HG03565 (cell line): ENCODE results near the gene DSC3.

ENCODE experiments used
- ATAC-seq: cut with Tn5 transposase; IDR thresholded peaks from one replicate; pipeline ENCODE4 v1.9.1; 2021; ENCODE audit warnings: mild to moderate bottlenecking, moderate library complexity; ENCODE audit not compliant: unreplicated experiment

Gene DSC3

DNA sequence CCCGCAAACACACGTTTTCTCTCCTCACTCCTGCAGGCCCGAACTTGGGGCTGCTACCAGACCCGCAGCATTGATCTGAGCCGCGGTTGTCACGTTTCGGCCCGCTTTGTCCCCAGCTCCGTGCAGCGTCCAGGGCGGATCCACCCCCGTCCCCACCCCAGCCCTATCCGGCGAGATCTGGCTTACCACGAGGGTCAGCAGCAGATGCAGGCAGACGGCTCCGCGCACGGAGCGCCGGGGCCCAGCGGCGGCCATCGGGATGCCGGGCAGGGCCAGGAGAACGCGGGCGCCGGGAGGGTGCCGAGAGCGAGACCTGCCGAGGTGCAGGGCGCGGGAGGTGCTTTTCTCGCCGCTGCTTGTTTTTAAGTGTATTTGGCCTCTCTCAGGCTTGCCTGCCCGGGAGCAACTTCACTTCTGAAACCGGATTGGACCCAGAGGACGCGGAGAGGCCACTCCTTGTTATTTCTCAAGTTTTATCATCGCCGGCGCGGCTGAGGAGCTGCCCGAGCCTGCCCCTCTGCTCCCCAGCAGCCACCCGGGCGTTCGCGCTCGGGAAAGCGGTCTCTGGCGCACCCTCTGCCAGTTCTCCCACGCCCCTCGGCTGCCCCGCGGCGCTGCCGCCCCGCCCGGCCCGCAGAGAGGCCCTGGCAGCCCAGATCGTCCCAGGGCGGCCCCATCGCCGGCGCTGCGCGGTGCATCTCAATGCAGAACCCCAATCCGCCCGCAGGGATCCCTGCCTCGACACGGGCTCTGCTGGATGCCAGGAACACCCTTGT lies at the start of gene DSC3:
TSS of gene DSC3 (minus strand) at position 337 of the 776 bp plus-strand sequence. CDS start at position 255, 82 bp downstream.
- ATAC-seq, result no peak

DNA sequence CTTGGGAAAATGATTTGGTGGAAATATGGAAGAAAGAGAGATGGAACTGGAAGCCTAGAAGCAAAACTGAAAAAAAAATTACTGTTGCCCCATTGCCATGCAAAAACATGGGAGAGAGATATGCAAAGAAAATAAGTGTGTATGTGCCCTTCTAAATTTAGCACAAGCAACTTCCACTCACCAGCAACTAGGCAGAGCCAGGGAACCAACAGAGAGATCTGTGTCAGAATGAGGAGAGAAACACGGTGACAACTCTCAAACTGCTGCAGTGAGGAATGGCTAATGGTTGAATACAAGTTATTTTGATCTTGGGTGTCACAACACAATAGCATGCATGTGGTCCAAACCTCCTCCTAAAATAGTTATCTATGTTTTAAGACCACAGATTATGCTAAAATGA lies 48.8 kb upstream of the DSC3 start:
- ATAC-seq, result no peak

DNA sequence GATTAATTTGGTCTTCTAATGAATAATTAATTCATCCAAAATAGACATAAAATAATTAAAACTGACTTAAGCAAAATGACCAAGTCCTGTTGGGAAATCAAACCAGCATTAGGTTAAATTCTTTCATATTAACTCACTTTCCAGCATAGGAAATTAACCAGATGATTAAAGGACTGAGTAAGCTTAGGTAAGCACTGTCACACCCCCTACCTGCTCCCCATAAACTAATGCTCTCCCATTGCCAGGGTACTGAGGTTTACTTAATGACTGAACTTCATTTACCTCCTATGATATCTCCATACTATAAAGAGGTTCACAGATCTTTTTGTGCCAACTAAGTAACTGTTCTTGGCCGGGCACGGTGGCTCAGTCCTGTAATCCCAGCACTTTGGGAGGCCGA lies 46.0 kb upstream of the DSC3 start:
- ATAC-seq, result no peak

DNA sequence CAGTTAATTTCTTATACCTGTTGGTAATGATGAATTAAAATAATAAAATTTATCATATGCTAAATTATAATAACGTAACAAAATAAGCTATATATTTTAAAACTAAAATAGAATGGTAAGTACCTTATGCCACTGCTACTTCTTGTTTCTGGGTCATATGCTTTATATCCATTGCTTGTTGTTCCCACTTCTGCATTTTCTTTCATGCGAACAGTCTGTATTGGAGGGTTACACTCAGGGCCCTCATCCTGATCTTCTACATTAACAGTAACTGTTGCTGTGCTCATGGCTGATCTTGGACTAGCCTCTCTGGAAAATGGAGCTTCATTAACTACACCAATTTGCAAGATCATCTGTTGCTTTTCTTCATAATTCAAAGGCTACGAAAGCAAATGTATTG lies 37.4 kb upstream of the DSC3 start:
- ATAC-seq, result no peak

DNA sequence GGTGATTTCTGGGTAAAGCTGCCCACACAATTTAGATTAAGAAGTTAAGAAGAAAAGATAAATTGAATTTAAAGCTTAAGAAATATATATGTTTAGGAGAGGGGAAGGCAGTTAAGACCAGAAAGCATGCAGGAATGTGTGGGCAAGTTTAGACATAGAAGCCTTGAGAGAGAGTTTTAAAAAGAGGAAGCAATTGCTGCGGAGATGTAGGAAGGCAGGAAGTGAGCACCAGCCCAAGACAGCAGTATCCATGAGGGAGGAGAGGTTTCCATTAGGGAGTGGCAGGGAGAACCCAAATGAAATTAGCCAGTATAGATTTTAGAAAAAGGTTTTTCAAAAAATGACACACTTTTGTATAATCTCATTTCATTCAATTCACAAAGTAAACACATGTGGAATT lies 35.3 kb upstream of the DSC3 start:
- no peak for ATAC-seq

DNA sequence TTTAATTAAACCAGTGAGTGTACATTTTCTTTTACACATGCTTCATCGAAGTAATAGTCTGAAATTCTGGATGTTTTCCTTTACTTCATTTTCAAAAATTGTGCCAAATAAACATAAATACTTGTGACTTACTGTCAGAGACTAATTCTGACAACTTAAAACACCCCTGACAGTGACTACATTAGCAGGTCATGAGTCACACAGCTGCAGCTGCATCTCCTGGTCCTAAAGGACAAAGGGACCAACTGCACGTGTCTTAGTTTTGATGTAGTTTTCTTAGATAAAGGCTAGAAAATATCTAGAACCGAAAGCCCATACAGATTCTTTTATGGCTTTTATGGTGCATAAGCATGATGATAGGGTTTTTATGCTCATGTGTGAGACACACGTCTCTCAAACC lies 29.6 kb upstream of the DSC3 start:
- ATAC-seq, result no peak

DNA sequence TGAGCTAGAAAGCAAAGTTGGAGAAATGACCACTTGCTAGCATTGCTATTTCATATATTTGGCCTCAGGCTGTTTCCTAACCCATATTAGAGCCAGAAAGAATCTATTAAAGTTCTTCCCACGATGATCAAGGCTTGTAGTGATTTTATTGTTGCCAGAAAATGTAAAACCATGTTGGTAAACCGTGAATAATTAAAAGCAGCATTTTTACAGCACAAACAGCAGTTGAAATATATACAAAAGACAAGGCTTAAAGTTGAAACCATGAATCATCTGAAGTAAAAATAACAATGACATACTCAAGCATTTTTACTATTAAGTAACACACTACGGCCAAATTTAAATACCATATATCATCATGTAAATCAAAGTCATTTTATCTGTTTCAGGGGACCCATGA lies 27.7 kb upstream of the DSC3 start:
- no peak for ATAC-seq

DNA sequence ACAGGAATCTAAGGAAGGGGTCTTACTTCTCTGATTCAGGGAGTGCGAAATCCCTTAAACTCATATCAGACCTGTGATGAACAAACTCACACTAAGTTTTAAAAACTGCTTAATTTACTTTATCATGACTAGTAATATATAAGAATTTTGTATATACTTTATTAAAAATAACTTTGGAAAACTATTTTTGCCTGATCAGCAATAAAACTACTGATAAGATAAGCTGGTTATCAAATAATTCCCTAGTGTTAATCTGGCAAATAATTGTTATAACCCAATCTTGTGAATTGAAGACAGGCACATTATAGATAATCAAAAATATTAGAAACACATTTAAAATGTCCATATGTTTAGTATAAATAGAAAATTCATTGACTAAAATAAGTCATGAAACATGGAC lies 23.7 kb upstream of the DSC3 start:
- ATAC-seq, result no peak

DNA sequence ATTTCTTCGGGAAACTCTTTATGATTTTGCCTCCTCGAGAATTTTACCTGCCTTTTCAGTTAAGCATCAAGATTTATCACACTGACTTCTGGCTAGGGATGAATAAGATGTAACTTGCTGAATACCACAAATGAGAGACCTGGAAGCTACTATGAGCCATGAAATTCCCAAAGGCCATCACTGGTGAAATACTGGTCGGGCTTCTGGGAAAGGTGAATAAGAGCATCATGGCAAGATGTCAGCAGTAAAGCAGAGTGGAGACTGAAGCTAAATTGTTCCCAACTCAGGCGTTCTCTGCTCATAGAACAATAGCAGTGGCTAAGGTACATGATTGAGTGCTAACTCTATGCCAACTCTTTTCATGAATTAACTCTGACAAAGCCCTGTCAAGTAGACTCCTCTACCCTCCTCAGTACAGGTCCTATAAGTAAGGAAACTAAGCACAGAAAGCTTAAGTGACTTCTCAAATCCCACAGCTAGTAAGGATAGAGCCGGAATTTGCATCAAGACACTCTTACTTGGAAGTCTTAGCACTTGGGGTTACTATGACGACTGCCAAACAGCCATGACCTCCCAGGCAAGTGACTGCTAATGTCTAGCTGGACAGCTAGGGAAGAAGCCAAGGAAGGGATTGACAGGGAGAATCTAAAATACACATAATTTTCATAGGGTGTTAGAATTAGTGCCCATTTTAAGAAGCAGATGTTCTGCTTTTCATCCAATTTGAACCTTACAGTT lies 22.7 kb upstream of the DSC3 start:
- no peak for ATAC-seq

DNA sequence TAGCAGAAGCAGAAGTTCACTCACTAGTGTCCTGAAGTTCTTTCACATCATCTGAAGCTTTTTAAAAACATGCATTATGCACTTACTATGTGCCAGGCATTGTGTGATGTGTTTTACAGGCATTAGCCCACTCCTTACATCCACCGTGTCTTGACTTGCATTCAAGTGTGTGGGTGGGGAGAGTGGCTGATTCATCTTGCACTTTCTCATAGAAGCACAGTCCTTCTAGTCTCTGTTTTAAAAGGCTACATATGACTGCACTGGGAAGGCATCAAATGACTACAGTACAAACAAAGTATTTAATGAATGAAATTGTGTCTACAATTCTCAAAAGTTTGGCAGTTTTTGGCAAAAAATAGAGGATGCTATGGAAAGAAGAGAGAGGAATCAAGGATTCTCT lies 21.6 kb upstream of the DSC3 start:
- peak; percentile 74 for ATAC-seq

DNA sequence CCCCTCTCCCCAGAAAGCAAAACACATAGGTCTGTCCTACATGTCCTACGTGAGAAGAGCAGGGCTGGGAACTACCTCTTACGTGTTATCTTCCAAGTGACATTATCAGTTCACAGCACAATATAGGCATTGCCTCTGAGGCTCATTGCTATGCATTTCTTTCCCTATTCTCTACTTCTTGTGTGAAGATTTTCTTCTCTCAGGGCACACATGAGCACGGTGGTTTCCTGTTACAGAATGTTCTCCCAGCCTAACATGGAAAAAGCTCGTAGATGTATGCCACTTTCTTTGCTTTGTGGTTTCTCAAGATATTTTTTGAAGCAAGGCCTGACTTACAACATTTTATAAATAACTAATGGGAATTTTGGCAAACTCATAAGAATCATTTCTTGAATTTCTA lies 19.4 kb upstream of the DSC3 start:
- peak; percentile 42 for ATAC-seq

DNA sequence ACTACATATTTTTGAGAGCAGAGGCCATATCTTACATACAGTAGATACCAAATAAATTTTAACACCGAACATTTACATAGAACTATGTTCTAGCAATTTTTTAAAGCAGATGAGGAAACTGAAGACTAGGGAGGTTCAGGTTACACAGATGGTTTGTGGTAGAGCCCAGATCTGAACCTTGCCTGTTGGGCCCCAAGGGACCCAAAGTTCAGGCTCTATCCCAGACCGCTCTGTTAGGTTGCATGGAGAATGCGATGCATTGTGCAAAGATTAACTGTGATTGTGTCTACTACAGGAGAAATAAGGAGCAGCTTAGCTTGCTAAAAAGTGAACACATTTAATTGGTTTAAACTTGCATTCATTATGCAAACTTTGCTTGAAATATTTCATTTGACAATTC lies 16.4 kb upstream of the DSC3 start:
- no peak for ATAC-seq

DNA sequence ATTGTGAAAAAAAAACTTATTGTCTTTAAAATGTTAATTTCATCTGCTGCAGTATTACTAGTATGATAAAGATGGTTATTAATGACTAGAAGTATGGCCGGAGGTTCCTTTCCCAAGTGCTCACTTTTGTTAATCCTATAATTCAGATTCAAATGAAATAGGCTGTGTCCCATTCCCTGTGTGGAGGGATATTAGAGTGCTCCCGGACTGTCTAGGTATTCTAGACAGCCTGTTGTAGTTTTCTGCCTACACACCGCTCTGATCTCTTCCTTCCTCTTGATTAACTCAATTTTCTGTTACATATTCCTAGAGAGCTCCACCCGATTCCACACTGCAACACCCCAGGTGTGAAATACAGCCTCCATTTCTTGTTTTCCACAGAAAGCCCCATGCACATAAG lies 15.4 kb upstream of the DSC3 start:
- ATAC-seq, result no peak

DNA sequence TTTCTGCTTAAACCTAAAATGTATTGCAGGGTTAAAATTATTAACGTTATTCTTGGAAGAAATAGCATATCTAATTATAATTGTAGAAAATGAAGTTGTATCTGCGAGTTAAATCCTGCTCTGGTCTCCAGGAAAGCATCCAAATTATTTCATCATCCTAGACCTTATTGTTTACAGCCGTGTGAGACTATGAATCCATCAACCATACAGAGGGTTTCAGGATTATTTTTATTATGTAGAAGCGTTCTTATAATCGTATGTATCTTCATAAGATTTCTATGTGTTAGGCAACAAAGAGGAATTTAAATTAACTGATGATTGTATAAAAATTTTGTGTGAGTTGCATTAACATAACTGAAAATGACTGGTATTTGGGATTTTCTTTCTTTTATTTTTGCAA lies 14.5 kb upstream of the DSC3 start:
- no peak for ATAC-seq

DNA sequence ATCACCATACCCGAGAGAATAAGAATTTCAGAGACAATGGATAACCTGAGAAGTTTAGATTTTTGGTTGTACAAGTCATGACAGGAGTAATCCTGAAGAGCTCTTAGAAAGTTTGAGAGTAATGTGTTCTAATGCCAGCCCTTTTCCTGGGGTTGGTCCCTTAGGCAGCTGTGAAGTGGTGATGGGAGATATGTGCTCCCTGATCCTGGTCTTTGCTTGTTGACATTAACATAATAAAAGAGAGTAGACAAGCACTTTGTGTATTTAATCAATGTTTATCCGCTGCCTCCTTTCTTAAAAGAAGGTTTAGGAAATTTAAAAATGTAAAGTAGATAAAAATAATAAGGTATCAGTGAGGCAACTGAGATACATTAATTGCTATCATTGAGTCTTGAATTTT lies 13.8 kb upstream of the DSC3 start:
- ATAC-seq, result no peak

DNA sequence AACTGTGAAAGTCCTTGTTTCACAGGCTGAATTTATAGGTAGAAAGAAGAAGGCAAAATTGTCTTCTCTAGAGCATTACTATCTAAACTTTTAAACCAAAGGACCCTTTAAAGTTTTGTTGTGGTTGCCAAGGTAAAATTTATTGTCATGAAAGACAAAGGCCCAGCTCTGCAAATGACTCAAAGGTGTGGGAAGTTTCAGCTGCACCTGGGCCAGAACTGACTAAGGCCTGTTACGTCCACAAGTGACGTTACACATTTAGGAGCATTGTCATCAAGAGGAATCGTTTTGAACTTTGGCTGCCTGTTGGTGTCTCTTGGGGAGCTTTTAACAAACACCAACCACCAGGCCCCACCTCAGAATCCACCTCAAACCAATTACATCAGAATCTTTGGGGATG lies 8.1 kb upstream of the DSC3 start:
- no peak for ATAC-seq

DNA sequence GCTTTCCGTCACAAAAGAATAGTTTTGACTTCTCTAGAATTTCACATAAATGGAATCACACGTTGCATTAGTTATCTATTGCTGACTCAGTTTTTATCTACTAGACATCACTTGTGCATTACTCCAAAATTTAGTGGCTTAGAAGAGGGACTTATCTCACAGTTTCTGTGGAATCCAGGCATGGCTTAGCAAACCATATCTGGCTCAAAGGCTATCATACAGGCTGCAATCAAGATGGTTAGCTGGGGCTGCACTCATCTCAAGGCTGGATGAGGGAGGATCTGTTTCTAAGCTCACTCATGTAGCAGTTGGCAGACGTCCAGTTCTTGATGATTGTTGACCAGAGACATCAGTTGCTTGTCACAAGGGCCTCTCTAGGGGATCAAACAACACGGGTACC lies 6.6 kb upstream of the DSC3 start:
- no peak for ATAC-seq

DNA sequence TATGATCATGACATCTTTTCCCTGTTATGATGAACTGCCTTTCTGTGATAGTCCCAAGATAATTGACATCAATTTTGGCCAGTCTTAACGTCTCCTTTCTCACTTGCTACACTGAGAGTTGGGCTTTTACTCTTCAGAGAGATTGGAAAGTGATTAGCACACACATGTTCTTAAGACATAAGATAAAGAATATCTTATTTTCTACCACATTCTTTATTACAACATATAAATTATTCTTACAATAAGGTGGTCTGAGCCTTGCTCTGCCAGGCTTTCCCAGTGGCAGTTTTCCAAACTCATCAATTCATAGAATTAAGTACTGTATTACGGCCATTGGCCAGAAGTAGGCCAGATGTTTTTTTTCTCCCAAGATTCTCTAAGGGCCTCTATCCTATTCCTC lies 5.7 kb upstream of the DSC3 start:
- ATAC-seq, result no peak

DNA sequence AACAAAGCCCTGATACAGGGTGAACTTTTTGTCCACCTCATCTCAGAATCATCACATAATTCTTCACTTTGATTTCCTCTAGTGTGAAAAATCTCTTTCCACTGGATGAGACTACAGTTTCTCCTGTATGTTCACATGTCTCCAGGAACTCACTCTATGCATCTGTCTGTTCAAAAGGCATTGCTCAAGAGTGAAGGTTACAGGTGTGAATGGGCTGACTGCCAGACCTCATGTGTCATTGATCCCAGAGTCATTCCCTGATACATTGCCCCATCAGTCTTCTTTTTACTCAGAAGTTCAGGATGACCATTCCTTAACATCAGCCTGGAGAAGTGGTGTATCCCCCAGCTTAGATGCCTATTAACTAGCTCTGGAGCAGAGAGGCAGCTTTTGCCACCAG lies 4.4 kb upstream of the DSC3 start:
- no peak for ATAC-seq

DNA sequence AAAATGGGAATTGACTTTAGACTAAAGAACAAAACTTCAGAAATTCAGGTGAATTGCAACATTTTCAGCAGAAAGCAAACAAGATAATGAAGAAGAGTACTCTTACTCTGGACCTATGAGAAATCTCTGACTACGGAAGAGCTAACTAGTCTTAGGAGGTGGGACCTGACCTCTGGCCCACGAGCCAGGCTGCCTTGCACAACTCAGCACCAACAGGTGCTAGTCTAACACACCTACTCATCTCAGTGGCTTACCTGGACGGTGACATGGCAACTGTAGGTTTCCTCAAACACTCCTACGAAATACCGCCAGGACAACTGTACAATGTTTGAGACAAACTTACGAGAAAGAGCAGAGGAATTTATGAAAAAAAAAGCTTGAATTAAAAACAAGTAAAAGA lies 3.1 kb upstream of the DSC3 start:
- ATAC-seq, result no peak

DNA sequence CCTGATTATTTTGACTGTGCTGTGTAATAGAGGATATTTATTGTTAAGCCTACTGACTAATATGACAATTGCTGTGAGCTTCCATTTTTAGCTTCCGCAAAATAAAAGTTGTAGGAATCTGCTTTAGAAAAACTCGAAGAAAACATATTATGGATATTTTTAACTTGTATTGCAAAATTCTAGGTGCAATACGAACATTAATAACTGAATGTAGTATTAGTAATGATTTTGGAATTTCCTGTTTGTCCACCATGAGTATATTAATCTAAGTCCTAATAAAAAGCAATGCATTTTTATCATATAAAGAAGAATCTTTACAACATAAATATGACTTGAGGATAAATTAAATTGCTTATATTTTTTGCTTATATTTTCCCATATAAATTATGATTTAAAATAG lies 2.4 kb upstream of the DSC3 start:
- no peak for ATAC-seq

DNA sequence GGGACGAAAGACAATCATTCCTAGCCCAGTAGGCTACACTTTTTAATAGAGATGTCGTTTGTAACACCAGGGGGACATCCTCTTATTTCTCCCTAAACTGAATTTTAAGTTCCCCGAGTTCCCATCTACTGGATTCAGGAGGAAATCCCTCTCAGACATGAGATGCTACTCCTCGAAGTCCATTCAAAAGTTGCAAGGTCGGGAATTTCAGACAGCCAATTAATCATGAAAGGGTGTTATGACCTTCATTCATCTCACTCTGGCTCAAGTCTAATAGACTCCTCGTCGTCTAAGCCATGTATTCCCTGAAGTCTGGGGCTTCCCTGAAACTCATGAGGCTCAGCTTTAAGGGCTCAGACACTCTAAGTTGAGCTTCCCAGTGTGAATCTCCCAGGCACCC lies 1.2 kb upstream of the DSC3 start:
- ATAC-seq, result no peak

DNA sequence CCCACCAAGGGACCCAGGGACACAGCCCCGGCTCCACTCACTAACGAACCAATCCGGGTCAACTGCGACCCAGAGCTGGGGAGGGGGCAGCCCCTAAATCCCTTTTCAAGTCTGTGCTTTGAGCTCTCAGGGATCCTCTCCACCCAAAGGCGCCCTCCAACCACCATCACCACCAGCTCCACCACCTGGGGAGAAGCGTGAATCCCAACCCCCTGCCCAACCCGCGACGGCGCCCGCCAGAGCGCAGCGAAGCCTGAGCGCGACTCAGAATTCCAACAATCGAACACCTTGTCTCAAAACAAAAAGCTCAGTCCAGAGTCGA lies 497 bp downstream of the DSC3 start:
- ATAC-seq, result no peak
